IPS-NIHi11 (cell line): Measurements from ENCODE around the gene TMEM238.
A peak's percentile ranks its signal among the peaks of the same experiment; 100 is the strongest.

Source experiments
- DNase-seq: peaks from one replicate; pipeline ENCODE4 v3.0.0; 2012; ENCODE audit warnings: mixed read lengths, low spot score

Gene TMEM238

DNA sequence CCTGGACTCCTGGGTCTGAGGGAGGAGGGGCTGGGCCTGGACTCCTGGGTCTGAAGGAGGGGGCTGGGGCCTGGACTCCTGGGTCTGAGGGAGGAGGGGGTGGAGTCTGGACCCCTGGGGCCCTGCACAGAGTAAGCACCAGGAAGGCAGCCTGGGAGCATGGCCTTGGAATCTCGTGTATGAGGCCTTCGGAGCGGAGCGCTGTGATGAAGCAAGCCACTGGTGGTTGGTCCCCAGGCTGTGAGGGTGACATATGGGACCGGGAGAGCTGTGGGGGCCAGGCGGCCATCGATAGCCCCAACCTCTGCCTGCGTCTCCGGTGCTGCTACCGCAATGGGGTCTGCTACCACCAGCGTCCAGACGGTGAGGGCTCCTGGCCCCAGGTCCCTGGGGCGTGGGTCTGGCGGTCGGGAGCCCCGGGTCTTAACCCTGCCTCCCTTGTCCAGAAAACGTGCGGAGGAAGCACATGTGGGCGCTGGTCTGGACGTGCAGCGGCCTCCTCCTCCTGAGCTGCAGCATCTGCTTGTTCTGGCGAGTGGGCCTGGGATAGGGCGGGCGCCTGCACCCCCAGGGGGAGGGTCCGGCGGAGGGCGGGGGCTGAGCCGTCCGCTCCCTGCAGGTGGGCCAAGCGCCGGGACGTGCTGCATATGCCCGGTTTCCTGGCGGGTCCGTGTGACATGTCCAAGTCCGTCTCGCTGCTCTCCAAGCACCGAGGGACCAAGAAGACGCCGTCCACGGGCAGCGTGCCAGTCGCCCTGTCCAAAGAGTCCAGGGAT is 6.5 kb downstream of the TMEM238 start:
- DNase-seq, result no peak

DNA sequence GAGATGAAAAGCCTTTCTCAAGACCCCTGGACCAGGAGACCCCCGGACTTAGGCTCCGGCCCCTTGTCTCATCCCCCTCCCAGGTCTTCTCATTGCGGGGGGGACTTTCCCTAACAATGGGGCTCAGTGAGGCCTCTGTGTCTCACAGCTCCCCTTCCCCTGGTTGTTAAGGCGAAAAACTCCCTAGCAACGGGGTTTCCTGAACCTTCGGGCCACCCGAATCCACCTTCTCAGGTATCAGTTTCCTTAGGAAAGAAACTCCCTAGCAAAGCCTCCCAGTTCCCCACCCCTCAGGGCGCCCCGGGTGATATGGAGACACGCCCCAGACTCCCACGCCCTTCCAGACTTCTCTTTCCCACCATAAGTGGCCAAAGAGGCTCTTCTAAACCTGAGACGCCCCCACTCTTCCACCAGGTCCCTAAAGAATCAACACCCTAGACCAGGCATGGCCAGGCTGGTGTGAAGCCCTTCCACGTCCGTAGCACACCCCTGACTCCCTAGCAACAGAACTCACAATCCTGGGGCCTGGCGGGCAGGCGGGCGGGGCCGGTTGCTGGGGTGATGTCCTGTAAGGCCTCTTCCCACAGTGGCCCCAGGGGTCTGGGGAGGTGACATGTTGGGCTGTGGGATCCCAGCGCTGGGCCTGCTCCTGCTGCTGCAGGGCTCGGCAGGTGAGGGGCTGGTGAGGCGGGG is 7.7 kb downstream of the TMEM238 start, which contains the start of gene TMEM190:
TSS of gene TMEM190 (plus strand) at position 586 of the 693 bp plus-strand sequence. CDS start at position 614, 28 bp downstream.
- DNase-seq, result no peak

DNA sequence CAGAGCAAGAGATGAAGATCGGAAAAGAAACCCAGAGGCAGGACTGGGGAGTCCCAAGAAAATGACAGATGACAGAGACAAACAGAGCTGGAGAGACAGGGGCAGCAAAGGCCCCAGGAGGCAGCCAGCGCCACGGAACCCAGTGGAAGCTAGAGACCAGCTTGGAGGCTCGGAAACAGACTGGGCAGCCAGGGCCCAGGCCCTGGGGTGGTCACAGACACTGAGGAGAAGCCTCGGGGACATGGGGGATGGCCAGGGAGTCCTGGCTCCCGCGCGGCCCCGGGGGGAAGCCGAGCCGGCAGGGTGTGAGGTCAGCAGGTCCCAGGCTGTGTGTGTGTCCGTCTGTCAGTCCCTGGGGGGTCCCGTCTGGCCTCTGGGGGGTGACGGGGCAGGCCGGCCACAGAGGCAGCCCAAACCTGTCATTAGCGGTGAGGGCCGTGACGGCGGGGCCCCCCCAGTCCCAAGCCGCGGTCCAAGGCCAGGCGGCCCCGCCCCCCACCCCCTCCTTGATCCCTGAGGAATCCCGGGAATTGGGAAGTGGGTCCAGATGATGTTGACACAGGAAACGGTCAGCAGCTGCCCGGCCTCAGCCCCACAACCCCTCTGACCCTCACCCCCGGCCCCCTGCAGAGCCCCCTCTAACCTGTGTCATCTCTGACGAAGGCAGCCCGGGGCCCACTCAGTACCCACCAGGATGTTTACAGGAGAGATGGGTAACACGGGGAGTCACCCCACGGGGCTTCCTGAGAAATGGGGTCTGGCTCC is 9.9 kb downstream of the TMEM238 start:
- DNase-seq, result peak; percentile 51

DNA sequence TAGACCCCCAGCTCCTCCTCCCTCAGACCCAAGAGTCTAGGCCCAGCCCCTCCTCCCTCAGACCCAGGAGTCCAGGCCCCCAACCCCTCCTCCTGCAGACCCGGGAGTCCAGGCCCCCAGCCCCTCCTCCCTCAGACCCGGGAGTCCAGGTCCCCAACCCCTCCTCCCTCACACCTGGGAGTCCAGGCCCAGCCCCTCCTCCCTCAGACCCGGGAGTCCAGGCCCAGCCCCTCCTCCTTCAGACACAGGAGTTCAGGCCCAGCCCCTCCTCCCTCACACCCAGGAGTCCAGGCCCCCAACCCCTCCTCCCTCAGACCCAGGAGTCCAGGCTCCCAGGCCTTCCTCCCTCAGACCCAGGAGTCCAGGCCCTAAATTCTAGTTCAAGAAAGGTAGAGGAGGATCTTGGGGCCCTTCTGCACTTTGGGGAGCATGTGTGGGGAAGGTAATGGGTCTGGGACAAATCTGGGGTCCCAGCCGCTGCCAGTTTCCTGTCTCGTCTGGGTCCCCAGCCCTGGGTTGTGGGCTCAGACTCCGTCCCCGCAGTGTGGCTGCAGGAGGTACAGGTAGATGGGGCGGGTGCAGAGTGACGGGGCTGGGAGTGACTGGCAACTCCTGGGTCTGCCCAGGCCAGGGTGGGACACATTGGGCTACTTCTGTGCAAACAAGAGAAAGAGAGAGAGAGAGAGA is 10.6 kb downstream of the TMEM238 start:
- DNase-seq, result no peak

DNA sequence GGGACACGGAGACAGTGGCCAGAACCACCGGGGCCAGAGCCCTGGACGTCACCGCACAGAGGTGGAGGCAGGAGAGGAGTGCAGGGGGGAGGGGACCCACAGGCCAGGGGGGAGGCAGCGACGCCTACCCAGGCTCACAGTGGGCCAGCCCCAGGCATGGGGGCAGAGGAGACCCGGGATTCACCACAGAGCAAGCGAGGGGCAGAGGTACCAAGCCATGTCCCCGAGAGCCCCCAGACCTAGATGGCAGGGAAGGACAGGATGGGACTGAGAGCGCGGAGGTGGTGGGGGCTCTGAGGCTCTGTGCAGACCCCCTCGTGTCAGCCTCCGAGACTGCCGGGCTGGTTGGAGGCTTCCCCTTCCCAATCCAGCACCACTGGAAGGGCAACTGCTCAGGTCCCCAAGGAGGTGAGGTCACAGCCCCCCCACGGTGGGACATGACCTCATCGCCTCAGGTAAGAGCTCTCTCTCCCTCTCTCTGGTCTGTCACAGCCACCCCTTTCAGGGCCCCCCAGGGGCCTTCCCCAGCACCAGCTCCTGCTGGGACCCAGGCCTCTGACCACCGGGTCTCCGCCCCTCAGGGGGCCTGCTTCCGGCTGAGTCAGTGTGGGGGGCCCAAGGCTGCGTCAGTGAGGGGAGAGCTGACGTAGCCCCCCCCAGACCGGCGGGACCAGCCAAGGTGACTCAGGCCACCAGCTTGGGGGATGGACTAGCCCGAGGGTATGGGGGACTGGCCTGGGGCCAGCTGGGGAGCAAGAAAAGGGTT is 11.6 kb downstream of the TMEM238 start:
- no peak for DNase-seq

DNA sequence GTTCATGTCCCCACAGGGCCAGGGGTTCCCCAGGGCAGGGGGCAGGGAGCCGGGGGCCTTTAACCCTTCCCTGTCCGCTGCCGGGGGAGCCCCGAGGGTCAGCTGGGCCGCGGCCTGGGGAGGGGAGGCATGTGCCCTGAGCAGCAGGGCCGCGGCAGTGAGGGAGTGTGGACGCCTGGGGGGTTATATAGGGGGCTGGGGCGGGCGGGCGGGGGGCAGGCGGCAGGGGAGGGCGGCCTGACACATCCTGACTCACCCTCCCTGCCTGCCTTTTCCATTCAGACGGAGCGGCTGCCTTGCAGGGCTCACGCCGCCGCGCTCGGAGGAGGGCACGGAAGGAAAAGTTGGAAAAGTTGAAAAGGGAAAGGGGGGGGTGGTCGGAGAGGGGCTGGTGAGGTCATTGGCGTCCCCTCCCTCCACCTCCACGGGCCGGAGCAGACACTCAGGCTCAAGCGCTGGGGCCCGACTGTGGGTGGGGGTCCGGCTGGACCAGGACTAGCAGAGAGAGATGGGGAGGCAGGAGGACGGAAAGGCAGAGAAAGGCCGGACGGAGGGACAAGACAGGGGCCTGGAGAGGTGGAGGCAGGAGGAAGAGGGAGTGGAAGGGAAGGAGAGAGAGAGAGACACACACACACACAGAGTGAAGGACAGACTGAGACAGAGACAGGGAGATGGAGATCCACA is 13.6 kb downstream of the TMEM238 start, which contains the start of gene IL11:
TSS of gene IL11 (minus strand) at position 159 of the 684 bp plus-strand sequence. CDS start at position 6, 153 bp downstream.
- no peak for DNase-seq

DNA sequence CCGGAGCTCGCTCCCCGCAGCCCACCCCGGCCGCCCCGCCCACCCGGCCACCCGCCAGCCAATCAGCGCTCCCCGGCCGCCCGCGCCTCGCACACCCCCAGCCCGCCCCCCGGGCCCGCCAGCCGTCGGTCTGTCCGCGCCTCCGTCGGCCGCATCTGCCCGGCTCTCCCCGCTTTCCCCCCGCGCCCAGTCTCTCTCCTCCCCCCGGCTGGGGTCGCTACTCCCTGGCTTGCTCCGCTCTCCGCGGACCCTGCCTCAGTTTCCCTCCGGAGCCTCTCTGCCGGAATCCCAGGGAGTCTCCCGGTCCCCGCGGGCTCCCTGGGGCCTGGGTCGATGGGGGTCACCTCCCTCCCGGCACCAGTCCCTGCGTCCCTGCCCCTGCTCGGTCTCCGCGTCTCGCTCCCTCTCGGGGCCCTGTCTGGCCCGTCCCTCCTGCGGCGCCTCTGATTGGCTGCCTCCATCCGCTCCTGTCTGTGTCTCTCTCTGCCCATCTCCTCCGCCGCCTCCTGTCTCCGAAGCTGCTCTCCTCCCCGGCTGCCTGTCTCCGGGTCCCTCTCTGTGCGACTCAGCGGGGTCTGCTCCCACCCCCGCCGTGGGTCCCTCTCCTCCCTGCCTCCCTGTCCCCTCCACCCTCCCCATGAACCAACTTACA is 14.3 kb downstream of the TMEM238 start:
- peak; percentile 93 for DNase-seq

DNA sequence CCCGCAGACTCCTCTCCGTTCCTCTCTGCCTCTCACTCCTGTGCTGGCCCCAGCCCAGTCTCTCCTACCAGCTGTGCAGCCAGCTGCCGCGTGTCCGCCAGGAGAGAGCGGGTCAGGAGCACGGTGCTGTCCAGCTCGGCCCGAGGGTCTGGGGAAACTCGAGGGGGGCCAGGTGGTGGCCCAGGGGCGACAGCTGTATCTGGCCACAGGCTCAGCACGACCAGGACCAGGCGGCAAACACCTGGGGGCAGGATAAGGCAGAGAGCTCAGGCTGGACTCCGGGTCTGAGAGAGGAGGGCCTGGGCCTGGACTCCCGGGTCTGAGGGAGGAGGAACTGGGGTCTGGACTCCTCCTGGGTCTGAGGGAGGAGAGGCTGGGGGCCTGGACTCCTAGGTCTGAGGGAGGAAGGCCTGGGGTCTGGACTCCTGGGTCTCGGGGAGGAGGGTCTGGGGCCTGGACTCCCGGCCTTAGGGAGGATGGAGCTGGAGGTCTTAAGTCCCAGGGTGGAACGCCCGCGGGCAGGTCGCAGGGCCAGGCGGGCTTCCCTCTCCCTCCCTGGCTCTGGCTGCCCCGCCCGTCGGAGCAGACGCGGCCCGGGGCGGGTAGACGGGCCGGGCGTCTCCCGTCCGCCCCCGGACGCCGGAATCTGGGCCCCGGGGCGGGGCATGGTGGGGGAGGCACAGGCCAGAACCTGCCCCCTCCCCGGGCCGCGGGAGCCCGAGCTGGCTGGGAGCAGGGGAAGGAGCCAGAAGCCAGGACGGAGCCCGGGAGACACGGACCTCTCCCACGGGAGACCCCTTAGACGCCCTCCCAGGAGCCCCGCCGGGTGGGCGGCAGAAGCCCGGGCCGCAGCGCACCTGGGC is 15.2 kb downstream of the TMEM238 start:
- DNase-seq, result peak; percentile 79

DNA sequence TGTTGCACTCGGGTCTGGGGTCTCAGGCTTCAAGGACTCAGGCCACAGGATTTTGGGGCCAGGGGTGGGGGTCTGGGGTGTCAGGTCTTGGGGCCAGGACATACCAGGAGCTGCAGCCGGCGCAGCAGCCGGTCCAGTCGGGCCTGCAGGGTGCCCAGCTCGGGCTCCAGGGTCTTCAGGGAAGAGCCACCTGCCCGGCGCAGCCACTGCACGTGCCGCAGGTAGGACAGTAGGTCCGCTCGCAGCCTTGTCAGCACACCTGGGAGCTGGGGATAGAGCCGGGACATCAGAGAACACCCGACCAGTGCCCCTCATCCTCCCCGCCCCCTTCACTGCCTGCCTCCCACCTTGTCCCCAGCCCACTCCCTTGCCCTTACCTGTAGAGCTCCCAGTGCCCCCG is 16.0 kb downstream of the TMEM238 start:
- no peak for DNase-seq

DNA sequence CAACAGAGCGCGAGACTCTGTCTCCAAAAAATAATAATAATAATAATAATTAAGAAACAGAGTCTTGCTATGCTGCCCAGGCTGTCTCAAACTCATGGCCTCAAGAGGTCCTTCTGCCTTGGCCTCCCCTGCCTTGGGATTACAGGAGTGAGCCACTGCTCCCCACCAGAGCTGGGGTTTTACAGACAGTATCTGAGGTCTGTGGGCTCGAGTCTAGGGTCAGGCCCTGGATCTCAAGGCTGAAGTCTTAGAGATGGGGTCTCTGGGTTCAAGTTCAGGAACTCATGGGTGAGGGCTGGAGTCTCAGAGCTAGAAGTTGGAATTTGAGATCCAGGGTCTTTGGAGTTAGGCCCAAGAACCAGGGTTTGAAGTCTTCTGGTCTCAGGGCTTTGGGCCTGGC is 17.3 kb downstream of the TMEM238 start:
- DNase-seq, result no peak

DNA sequence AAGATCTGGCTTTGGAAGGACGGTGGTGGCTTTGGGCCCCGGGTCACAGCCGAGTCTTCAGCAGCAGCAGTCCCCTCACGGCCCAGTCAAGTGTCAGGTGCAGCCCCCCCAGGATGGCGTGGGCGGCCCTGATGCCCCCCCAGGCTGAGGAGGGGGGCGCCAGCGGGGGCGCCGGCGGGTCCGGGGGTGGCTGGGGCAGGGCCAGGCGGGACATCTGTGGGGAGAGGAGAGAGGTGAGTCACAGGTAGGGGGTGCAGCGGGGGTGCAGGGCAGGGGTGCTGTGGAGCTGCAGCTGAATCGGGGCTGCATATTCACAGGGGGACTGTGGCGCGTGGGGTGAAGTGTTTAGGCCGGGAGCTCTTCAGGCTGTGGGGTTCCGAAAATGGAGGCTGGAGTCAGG is 18.1 kb downstream of the TMEM238 start:
- no peak for DNase-seq

DNA sequence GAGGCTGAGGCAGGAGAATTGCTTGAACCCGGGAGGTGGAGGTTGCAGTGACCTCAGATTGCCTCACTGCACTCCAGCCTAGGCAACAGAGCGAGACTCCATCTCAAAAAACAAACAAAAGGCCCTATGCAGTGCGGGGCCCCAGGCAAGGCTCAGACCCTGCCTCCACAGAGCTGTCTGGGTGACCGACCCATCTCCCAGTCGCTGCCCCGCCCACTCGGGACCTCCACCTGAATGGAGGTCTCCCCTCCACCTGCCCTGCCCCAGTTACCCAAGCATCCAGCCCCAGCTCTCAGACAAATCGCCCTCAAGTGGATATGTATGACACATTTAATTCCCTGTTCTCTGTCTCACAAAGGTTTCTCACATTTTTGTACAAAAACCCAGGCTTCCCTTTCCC is 18.8 kb downstream of the TMEM238 start:
- DNase-seq, result no peak

DNA sequence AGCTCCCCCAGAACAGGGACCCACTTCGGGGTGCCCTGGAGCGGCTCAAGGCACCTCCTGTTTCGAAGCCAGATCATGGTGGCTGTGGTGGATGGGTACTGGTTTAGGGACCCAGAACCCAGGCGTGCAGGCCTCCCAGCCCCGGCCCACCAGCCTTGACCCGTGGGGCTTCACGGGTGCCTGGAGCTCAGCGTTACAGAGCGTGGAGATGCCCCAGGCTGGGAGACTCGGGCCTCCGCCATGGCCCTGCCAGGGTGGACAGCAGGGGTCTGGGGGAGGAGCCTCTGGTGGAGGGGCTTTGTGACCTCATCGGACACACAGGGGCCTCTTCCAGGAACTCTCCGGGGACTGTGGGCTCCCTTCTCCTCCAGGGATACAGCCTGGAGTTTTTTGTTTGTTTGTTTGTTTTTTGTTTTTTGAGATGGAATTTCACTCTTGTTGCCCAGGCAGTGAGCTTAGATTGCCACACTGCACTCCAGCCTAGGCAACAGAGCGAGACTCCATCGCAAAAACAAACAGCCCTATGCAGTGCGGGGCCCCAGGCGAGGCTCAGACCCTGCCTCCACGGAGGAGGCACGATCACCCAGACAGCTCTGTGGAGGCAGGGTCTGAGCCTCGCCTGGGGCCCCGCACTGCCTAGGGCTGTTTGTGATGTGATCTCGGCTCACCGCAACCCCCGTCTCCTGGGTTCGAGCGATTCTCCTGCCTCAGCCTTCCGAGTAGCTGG is 20.9 kb downstream of the TMEM238 start, which contains the start of gene GARIN5B:
TSS of gene GARIN5B (minus strand) at position 271 of the 727 bp plus-strand sequence. CDS start at position 77, 194 bp downstream.
- DNase-seq, result peak; percentile 68

DNA sequence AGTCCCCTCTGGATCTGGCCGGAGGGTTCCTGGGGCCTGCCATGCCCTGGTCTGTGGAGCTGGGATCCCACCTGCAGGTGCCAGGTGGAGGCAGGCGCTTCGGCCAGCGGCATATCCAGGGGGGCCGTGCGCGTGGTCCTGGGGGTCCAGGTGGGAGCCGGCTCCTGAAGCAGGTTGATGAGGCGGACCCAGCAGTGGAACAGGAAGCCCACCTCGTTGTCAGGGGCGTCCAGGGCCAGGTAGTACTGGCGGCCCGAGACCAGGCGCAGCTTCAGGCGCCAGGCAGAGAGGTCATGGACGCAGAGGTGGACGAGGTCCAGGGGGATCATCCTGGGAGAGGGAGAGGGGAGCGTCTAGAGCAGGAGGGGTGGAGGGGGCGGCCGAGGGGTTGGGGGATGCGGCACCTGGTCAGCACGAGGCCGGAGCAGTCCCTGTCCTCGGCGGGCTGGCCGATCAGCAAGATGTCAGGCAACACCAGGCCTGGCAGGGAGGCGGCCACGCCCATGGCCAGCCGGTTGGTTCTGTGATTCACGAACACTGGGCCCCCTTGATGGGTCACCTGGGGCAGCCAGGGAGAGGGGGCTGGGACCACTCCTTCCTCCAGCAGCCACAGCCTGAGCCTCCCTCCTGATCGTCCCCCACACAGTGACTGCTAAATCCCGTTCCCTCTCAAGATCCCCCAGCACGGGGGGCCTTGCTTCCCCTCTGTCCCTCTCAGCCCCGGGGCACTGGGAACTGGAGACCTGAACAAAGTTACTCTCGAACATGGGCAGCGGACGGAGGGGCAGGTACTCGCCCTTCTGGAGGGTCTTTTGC is 21.7 kb downstream of the TMEM238 start:
- no peak for DNase-seq

DNA sequence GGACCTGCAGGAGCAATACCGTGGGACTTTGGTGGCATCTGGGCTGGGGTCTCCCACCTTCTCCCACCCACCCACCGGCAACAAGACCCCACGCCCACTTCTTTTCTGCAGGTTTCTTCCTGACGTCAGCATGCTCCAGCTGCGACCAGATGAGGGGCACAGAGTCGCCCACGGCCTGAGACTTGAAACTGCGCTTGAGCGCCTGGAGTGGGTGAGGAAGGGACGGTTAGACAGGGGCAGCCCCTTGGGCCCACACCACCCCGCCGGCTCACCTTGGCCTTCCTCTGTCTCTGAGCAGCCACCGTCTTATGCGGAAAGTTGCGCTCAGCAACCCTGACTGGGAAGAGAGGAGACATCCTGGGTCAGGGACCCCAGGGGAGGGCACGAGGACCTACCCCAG is 23.2 kb downstream of the TMEM238 start:
- no peak for DNase-seq

DNA sequence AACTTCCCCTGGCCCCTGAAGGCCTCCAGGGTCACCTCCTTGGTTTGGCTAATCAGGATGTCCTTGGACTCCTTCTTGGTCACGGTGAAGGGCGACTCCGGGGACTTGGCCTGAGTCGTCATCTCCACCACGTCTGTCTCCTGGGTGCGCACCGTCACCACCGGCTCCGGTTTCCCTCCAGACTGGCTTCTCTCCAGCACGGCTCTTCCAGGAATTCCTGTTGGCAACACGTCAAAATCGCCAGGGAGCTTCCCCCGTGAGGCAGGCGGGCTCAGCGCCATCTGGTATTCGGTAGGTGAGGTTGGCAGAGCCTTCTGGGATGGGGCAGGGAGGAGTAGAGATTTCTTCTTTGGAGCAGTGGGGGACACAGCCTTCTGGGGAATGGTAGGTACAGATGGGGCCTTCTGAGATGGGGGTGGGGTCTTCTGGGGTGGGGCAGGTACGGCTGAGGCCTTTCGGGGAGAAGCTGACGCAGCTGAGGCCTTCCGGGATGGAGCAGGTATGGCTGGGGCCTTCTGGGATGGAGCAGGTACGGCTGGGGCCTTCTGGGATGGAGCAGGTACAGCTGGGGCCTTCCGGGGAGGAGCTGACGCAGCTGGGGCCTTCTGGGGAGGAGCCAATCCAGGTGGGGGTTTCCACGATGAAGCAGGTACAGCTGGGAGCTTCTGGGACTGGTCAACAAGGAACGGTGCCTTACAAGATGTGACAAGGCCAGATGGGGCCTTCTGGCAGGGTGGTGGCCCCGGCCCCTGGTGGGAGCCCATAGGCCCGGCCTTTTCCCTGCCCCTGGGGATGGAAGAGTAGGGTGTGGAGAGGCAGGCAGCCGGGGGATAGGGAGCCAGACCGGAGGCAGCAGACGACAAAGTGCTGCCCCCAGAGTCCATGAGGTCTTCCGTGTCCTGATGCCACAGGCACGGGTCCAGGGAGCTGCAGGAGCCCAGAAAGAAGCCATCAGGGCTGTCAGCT is 24.9 kb downstream of the TMEM238 start:
- no peak for DNase-seq
